Measurements from ENCODE around the gene STT3A.

The STT3A gene

DNA sequence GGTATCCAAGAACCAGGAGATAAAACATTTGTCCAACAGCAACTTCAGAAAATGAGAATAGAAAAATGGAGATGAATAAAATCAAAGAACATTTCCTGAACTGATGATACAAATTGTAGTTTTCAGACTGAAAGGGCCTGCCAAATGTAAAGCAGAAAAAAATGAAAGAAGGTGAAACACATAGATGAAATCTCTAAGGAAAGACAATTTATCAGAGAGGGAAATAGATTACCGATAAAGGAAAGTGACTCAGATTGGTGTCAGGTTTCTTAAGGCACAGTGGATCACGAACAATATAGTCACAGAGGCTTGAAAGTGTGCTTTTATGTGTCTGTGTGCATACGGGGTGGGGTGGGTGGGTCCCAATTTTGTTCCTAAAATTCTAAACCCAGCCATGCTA, 4.1 kb upstream of the STT3A start:
- TF ChIP-seq, protein P1, sequence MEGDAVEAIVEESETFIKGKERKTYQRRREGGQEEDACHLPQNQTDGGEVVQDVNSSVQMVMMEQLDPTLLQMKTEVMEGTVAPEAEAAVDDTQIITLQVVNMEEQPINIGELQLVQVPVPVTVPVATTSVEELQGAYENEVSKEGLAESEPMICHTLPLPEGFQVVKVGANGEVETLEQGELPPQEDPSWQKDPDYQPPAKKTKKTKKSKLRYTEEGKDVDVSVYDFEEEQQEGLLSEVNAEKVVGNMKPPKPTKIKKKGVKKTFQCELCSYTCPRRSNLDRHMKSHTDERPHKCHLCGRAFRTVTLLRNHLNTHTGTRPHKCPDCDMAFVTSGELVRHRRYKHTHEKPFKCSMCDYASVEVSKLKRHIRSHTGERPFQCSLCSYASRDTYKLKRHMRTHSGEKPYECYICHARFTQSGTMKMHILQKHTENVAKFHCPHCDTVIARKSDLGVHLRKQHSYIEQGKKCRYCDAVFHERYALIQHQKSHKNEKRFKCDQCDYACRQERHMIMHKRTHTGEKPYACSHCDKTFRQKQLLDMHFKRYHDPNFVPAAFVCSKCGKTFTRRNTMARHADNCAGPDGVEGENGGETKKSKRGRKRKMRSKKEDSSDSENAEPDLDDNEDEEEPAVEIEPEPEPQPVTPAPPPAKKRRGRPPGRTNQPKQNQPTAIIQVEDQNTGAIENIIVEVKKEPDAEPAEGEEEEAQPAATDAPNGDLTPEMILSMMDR (IDR thresholded peaks at IDR 0.05; ENCODE audit: insufficient read depth, low read length): no peak
- TF ChIP-seq, protein P2, sequence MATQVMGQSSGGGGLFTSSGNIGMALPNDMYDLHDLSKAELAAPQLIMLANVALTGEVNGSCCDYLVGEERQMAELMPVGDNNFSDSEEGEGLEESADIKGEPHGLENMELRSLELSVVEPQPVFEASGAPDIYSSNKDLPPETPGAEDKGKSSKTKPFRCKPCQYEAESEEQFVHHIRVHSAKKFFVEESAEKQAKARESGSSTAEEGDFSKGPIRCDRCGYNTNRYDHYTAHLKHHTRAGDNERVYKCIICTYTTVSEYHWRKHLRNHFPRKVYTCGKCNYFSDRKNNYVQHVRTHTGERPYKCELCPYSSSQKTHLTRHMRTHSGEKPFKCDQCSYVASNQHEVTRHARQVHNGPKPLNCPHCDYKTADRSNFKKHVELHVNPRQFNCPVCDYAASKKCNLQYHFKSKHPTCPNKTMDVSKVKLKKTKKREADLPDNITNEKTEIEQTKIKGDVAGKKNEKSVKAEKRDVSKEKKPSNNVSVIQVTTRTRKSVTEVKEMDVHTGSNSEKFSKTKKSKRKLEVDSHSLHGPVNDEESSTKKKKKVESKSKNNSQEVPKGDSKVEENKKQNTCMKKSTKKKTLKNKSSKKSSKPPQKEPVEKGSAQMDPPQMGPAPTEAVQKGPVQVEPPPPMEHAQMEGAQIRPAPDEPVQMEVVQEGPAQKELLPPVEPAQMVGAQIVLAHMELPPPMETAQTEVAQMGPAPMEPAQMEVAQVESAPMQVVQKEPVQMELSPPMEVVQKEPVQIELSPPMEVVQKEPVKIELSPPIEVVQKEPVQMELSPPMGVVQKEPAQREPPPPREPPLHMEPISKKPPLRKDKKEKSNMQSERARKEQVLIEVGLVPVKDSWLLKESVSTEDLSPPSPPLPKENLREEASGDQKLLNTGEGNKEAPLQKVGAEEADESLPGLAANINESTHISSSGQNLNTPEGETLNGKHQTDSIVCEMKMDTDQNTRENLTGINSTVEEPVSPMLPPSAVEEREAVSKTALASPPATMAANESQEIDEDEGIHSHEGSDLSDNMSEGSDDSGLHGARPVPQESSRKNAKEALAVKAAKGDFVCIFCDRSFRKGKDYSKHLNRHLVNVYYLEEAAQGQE (IDR thresholded peaks at IDR 0.05; ENCODE audit: insufficient replicate concordance, low read depth): no peak
- no peak for TF ChIP-seq POLR2AphosphoS5 (IDR thresholded peaks at IDR 0.05; ENCODE audit: low read depth)
- TF ChIP-seq SPI1 (IDR thresholded peaks at IDR 0.05; ENCODE audit: borderline replicate concordance, low read depth): no peak
- TF ChIP-seq GABPA (IDR thresholded peaks at IDR 0.05; ENCODE audit: low read depth): no peak

DNA sequence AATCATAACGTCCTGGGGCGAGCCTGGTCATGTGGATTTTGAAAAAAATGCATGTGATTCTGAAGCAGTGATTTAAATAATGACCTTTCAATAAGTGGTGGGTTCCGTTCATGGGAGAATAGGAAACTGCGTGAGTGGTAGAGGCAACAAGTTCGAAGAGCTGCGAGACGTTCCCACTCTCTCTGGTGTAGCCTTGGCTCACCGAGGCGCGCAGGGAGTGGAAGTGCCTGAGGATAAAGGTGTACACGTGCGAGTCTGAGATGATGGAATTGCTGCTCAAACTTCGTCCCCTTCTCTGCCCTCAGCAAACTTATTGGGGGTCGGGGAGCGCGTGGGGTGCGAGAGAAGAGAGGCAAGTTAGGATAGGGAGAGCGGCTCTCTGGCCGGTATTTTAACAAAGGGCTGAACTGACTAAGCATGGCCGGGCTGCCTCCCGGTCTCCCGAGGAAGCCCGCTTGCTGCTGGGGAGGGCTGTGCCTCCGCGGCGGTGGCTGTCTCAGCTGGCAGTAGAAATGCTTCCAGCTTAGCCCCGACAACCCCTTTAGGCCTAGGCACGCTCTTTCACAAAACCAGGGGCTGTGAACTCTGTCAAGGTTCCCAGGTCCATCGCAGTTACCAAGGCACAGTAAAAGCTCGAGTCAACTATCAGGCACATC, 875 bp upstream of the STT3A start:
- Histone ChIP-seq H3K4me3 (replicated peaks; ENCODE audit: insufficient read depth, low read length) (peak overlapping the region; percentile 60), H3K27me3 (ENCODE audit: insufficient read depth, poor library complexity, severe bottlenecking) (no peaks in the 10 kb centered on the region), H3K27ac (replicated peaks) (peak overlapping the region; percentile 89)
- TF ChIP-seq SPI1 (IDR thresholded peaks at IDR 0.05; ENCODE audit: borderline replicate concordance, low read depth) (no peak), POLR2AphosphoS5 (IDR thresholded peaks at IDR 0.05; ENCODE audit: low read depth) (peak; percentile 28), GABPA (IDR thresholded peaks at IDR 0.05; ENCODE audit: low read depth) (no peak)
- TF ChIP-seq, protein P2 (IDR thresholded peaks at IDR 0.05; ENCODE audit: insufficient replicate concordance, low read depth): no peak
- TF ChIP-seq, protein P1 (IDR thresholded peaks at IDR 0.05; ENCODE audit: insufficient read depth, low read length): no peak
- no peak for DNase-seq (ENCODE audit: low read depth in 1 of 2, low spot score in 1 of 2)

More for the DNA sequence above, 4.1 kb upstream of the STT3A start:
- Histone ChIP-seq H3K27ac (replicated peaks) (no peak overlapping the region), H3K27me3 (ENCODE audit: insufficient read depth, poor library complexity, severe bottlenecking) (no peaks in the 10 kb centered on the region), H3K4me3 (replicated peaks; ENCODE audit: insufficient read depth, low read length) (no peak overlapping the region)
- DNase-seq (ENCODE audit: low read depth in 1 of 2, low spot score in 1 of 2): no peak

DNA sequence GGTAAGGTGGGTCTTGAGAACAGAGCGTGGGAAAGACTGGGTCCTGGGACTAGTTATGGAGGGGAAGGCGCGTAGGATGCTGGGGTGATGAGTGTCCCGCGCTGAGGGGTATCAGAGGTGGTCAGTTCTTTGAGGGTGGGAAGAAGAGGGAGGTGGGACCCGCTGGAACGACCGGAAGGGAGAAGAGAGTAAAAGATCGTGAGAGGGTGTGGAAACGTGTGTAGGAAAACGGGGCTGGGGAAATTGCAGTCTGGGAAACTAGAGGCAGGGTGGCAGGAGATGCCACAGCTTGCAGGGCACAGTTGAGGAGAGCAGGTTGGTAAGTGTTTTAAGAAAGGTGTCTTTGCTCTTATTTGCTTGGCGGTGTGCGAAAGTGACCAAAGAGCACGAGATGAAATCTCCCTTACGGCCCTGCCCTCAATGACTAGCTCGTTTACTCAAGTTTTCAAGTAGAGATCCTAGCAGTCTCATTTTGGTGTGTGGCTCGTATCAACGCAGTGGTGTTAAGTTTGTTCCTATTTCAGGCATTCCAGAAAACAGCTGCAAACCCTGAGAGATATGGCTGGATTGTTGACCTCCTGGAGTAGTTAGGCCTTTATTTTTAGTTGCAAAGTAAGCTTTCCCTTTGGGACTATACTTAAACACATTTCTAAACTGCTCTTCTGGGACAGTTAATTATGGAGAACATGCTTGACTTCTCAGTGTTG, 615 bp downstream of the STT3A start:
- Histone ChIP-seq H3K27me3 (ENCODE audit: insufficient read depth, poor library complexity, severe bottlenecking) (no peaks in the 10 kb centered on the region), H3K4me3 (replicated peaks; ENCODE audit: insufficient read depth, low read length) (peak overlapping the region; percentile 99), H3K27ac (replicated peaks) (peak overlapping the region; percentile 80)
- TF ChIP-seq POLR2AphosphoS5 (IDR thresholded peaks at IDR 0.05; ENCODE audit: low read depth) (no peak), SPI1 (IDR thresholded peaks at IDR 0.05; ENCODE audit: borderline replicate concordance, low read depth) (no peak), GABPA (IDR thresholded peaks at IDR 0.05; ENCODE audit: low read depth) (no peak)
- TF ChIP-seq, protein P1 (IDR thresholded peaks at IDR 0.05; ENCODE audit: insufficient read depth, low read length): no peak
- TF ChIP-seq, protein P2 (IDR thresholded peaks at IDR 0.05; ENCODE audit: insufficient replicate concordance, low read depth): no peak
- peak in 1 of 2 experiments; percentile 21 for DNase-seq (ENCODE audit: low read depth in 1 of 2, low spot score in 1 of 2)
